ENCODE results near the gene HOXD11.

DNA sequence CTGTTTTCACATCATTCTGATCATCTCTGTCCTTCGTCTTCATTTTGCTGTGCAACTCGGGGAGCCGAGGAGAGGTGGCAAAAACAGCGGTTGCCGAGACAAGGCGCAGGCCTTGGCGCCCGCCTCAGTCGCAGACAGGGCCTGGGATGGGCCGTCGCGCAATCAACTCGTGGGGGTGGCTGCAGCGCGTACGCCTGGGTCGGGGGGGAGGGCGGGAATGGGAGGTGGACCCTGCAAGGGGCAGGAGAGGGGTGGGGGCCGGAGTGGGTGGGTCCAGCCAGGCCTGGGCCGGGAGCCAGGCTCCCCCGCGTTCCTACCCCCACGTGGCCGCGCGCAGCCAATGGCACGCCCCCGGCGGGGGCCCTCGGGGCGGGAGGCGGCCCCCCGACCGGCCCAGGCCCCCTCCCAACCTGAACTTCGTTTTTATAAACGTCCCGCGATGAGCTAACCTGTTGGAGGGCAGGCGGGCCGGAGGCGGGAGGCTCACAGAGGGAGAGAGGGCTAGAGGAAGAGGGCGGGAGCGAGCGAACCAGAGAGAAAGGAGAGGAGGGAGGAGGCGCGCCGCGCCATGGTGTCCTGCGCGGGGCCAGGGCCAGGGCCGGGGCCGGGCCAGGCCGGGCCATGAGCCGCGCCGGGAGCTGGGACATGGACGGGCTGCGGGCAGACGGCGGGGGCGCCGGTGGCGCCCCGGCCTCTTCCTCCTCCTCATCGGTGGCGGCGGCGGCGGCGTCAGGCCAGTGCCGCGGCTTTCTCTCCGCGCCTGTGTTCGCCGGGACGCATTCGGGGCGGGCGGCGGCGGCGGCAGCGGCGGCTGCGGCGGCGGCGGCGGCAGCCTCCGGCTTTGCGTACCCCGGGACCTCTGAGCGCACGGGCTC, 14.6 kb upstream of the HOXD11 start, which contains the start of gene HOXD13:
- TF ChIP-seq, protein P1, sequence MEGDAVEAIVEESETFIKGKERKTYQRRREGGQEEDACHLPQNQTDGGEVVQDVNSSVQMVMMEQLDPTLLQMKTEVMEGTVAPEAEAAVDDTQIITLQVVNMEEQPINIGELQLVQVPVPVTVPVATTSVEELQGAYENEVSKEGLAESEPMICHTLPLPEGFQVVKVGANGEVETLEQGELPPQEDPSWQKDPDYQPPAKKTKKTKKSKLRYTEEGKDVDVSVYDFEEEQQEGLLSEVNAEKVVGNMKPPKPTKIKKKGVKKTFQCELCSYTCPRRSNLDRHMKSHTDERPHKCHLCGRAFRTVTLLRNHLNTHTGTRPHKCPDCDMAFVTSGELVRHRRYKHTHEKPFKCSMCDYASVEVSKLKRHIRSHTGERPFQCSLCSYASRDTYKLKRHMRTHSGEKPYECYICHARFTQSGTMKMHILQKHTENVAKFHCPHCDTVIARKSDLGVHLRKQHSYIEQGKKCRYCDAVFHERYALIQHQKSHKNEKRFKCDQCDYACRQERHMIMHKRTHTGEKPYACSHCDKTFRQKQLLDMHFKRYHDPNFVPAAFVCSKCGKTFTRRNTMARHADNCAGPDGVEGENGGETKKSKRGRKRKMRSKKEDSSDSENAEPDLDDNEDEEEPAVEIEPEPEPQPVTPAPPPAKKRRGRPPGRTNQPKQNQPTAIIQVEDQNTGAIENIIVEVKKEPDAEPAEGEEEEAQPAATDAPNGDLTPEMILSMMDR (IDR thresholded peaks at IDR 0.05; ENCODE audit: low read length): no peak
- TF ChIP-seq EZH2 (IDR thresholded peaks at IDR 0.05; ENCODE audit: borderline replicate concordance, low read length): no peak
